ENCODE results near the gene TSPAN33. TPM values are rescaled to one million over a fixed set of nuclear protein-coding genes. Genes with fewer than 3 reads are reported as not detected.

Gene TSPAN33, protein sequence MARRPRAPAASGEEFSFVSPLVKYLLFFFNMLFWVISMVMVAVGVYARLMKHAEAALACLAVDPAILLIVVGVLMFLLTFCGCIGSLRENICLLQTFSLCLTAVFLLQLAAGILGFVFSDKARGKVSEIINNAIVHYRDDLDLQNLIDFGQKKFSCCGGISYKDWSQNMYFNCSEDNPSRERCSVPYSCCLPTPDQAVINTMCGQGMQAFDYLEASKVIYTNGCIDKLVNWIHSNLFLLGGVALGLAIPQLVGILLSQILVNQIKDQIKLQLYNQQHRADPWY
- total RNA-seq (1 to 10 TPM; 1.7 to 6.5 (median 5.7) TPM), polyA plus RNA-seq (1 to 10 TPM; 8.9 to 9.3 TPM)
- long read RNA-seq, donor 1 = 0 reads
- long read RNA-seq, donor 2, transcript TSPAN33-201 (8 exons, 1,863 nt) = major isoform, 5 of 5 reads
- long read RNA-seq, donor 2, partial matches to known transcripts = 0 of 5 reads
- long read RNA-seq, donor 2, other reads (novel, unspliced or antisense) = 0 of 5 reads
- long read RNA-seq, donor 3, transcript TSPAN33-201 (8 exons, 1,863 nt) = major isoform, 23 of 27 reads
- long read RNA-seq, donor 3, partial matches to known transcripts = 2 of 27 reads
- long read RNA-seq, donor 3, other reads (novel, unspliced or antisense) = 2 of 27 reads

DNA sequence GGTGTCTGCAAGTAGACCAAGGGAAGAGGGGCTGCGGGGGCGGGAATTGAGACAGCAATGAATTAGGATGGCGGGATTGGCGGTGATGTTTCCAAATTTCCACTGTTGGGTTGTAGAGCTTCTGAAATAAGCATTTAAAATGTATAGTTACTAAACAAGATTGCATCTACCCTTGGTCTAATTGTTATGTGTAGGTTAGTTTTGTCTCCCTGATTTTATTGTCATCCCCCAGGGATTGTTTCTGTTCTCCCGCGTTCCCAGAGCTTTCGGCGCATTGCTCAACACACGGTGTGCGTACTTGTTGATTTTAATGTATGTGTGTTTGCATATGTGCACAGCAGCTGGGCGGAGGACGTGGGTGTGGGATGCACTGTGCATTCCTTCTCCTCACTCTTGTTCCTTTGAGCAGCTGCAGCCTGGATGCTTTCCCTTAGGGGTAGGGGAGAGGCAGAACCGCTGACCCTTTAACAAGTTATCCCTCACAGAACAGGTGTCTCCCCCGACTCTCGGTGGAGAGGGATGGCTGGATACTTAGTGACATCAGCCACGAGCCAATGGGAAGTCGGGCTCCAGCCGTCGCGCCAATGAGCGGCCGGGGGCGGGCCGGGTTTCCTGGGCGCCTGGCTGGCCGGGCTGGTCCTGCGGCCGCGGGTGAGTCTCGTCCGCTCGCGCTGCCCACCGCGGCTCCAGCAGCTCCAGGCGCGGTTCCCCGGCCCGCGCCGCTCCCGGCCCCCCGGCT lies at the start of gene TSPAN33:
TSPAN33 (plus strand) TSS at position 613 of the 739 bp plus-strand sequence. CDS start 274 bp downstream, outside the sequence.
- no peaks in the 10 kb centered on the region for H3K36me3 ChIP-seq
- intact Hi-C loops (cut with DNase I) = no loop called here
- 1 to 2% (median 1%) methylated on average over 35 to 43 of the region's 43 CpGs for WGBS, 3 donors
- no peak within 1 kb of the TSS for H3K27ac ChIP-seq
- TF ChIP-seq CTCF (IDR thresholded peaks at IDR 0.05) = no peak
- no peak for TF ChIP-seq EP300 (IDR thresholded peaks at IDR 0.05)
- TF ChIP-seq POLR2A (IDR thresholded peaks at IDR 0.05) = no peak
- H3K4me3 ChIP-seq = peak within 1 kb of the TSS; percentile 25
- H3K4me1 ChIP-seq (ENCODE audit: insufficient read depth) = peaks cover 17% of the 10 kb centered on the region
- H3K9me3 ChIP-seq = no peaks in the 10 kb centered on the region
- peak; percentile 54 to 83 (median 72) for DNase-seq
- H3K27me3 ChIP-seq = no peaks in the 10 kb centered on the region

GRCh38 chr7:129095258-129095657 lies 49.2 kb upstream of the TSPAN33 start:
- 60 to 67% (median 66%) methylated on average over 6 of the region's 6 CpGs for WGBS, 3 donors

DNA sequence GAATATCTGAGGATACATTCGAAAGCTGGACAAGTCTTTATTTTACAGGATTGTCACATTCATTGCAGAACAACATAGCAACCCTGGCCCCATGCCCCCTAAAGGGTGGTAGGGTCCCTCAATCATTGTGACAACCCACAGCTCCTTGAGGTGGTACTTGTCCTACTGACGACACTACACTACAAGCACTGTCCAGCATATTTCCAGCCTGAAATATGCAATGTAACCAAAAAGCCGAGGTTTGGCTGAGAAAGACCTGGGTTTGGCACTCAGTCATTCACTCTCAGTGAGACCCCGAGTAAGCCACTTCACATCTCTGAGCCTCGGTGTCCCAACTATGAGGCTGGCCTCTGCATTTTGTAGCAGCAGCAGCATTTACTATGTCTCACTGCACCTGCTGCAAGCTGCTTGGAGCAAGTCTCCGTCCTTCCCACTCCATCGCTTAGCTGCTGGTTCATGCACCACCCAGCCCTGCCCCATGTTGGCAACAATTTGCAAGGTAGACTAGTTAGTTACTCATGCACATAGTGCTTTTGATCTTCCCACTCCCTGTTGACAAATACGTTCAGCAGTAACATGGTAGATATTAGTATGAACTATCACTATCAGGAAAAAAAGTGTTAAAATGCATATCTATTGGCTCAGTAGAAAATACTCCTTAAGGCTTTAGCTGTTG lies 46.0 kb upstream of the TSPAN33 start:
- intact Hi-C loops (cut with DNase I) = loop anchor here in 1 of 4 donors (10.0 kb wide), 1 partner anchor 194 kb away; no protein-coding TSS in a partner anchor
- TF ChIP-seq POLR2A (IDR thresholded peaks at IDR 0.05) (no peak), EP300 (IDR thresholded peaks at IDR 0.05) (no peak), CTCF (IDR thresholded peaks at IDR 0.05) (no peak)
- 61 to 81% (median 76%) methylated on average over 8 of the region's 8 CpGs for WGBS, 3 donors

More at GRCh38 chr7:129095258-129095657, 49.2 kb upstream of the TSPAN33 start:
- TF ChIP-seq EP300 (IDR thresholded peaks at IDR 0.05) = no peak
- no peak for TF ChIP-seq CTCF (IDR thresholded peaks at IDR 0.05)
- TF ChIP-seq POLR2A (IDR thresholded peaks at IDR 0.05) = no peak
- DNase-seq = no peak
- Histone ChIP-seq H3K4me1 (ENCODE audit: insufficient read depth) (no peaks in the 10 kb centered on the region), H3K9me3 (no peaks in the 10 kb centered on the region), H3K4me3 (no peak overlapping the region), H3K36me3 (no peaks in the 10 kb centered on the region), H3K27me3 (no peaks in the 10 kb centered on the region), H3K27ac (no peak overlapping the region)
- intact Hi-C loops (cut with DNase I) = loop anchor here in 1 of 4 donors (10.0 kb wide), 1 partner anchor 190 kb away; no protein-coding TSS in a partner anchor

DNA sequence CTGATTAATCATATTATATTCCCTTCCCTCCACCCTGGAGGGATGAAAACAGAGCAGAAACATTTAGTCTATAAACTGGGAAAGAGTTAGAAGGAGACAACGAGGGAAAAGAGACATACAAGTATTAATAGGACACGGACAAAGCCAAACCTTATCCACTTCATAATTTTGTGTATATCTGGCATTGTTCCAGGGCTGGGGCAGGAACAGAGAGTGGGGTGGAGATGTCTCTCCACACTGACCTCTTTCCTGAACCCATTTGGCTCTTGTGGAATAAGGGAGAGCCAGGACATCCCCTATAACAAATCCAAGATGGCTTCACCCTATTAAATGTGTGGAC lies 43.7 kb upstream of the TSPAN33 start:
- Histone ChIP-seq H3K27me3 (no peaks in the 10 kb centered on the region), H3K27ac (no peak overlapping the region), H3K4me1 (ENCODE audit: insufficient read depth) (no peaks in the 10 kb centered on the region), H3K36me3 (no peaks in the 10 kb centered on the region), H3K9me3 (no peaks in the 10 kb centered on the region), H3K4me3 (no peak overlapping the region)
- WGBS, 3 donors = 56 to 70% (median 64%) methylated on average over 2 of the region's 2 CpGs
- DNase-seq = no peak
- intact Hi-C loops (cut with DNase I) = no loop called here
- no peak for TF ChIP-seq POLR2A (IDR thresholded peaks at IDR 0.05)
- no peak for TF ChIP-seq CTCF (IDR thresholded peaks at IDR 0.05)
- TF ChIP-seq EP300 (IDR thresholded peaks at IDR 0.05) = no peak

More for the DNA sequence above, 46.0 kb upstream of the TSPAN33 start:
- H3K27me3 ChIP-seq = no peaks in the 10 kb centered on the region
- H3K4me3 ChIP-seq = no peak overlapping the region
- no peaks in the 10 kb centered on the region for H3K9me3 ChIP-seq
- H3K27ac ChIP-seq = no peak overlapping the region
- DNase-seq = no peak
- no peaks in the 10 kb centered on the region for H3K36me3 ChIP-seq
- H3K4me1 ChIP-seq (ENCODE audit: insufficient read depth) = no peaks in the 10 kb centered on the region
